HG02885 (cell line): ENCODE data around the gene CD83.
"Not testable (repeated sequence)": the region's sequence is repeated elsewhere in the genome, so short reads cannot be mapped to it uniquely, and the experiment has no call there.

Experiments
- ATAC-seq: cut with Tn5 transposase; IDR thresholded peaks from one replicate; pipeline ENCODE4 v1.9.1; 2021; ENCODE audit warnings: mild to moderate bottlenecking; ENCODE audit not compliant: unreplicated experiment, poor library complexity

CD83 gene

GRCh38 chr6:14117158-14118090, at the start of gene CD83:
Gene CD83, plus strand, starts transcription at chr6:14117772. Its CDS starts 40 bp downstream, at chr6:14117812.
- ATAC-seq, result peak; percentile 73

- no peak for ATAC-seq
Observed at GRCh38 chr6:14068133-14068532, 49.4 kb upstream of the CD83 start.

GRCh38 chr6:14068623-14069022, 48.9 kb upstream of the CD83 start:
- ATAC-seq, result no peak

- ATAC-seq, result no peak
Observed at GRCh38 chr6:14070457-14070856, 47.1 kb upstream of the CD83 start.

- ATAC-seq, result no peak
Observed at GRCh38 chr6:14072084-14072483, 45.5 kb upstream of the CD83 start.

- not testable (repeated sequence) for ATAC-seq
Observed at GRCh38 chr6:14073561-14074354, 43.8 kb upstream of the CD83 start.

GRCh38 chr6:14074476-14075094, 43.0 kb upstream of the CD83 start:
- peak; percentile 16 for ATAC-seq

GRCh38 chr6:14075095-14075503, 42.5 kb upstream of the CD83 start:
- peak; percentile 82 for ATAC-seq

GRCh38 chr6:14077193-14077867, 40.2 kb upstream of the CD83 start:
- no peak for ATAC-seq

GRCh38 chr6:14079433-14079832, 38.1 kb upstream of the CD83 start:
- no peak for ATAC-seq

GRCh38 chr6:14079971-14080370, 37.6 kb upstream of the CD83 start:
- no peak for ATAC-seq

GRCh38 chr6:14081126-14081525, 36.4 kb upstream of the CD83 start:
- ATAC-seq, result no peak

- ATAC-seq, result no peak
Observed at GRCh38 chr6:14082771-14083170, 34.8 kb upstream of the CD83 start.

- no peak for ATAC-seq
Observed at GRCh38 chr6:14083262-14083661, 34.3 kb upstream of the CD83 start.

GRCh38 chr6:14083751-14084150, 33.8 kb upstream of the CD83 start:
- no peak for ATAC-seq

GRCh38 chr6:14084388-14084787, 33.2 kb upstream of the CD83 start:
- ATAC-seq, result no peak

GRCh38 chr6:14085176-14085787, 32.3 kb upstream of the CD83 start:
- no peak for ATAC-seq

- ATAC-seq, result no peak
Observed at GRCh38 chr6:14086701-14087100, 30.9 kb upstream of the CD83 start.

GRCh38 chr6:14088600-14089192, 28.9 kb upstream of the CD83 start:
- ATAC-seq, result no peak
